Measurements from ENCODE around the gene SLC2A6. TPM values are rescaled to one million over a fixed set of nuclear protein-coding genes. Genes with fewer than 3 reads are reported as not detected.

Gene SLC2A6
- total RNA-seq, 2 experiments from 2014 or later, result 5.4 to 6.7 TPM

DNA sequence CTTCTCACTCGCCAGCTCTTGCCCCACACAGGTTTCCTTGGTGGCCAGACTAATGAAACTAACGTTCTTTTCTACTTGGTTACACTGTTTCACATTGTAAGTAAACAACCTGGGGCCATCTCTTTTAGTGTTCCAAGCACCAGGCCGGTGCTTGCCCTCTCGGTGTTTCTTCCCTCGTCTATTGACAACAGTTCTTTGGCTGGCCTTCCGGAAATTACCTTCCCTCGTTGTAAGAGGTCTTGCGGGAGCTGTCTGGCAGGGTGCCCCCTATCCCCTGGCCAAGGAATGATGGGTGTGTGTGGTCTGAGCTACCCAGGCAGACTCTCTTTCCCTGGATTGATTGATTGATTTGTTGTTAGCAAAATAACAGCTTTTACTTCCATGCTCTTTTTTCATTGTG, 46.8 kb upstream of the SLC2A6 start:
- no peak for DNase-seq
- CTCF ChIA-PET, result no interaction called here
- peaks cover 5% of the 10 kb centered on the region for H3K4me1 Mint-ChIP-seq (ENCODE audit: low read depth)
- POLR2A ChIA-PET, result no interaction called here
- H3K27ac Mint-ChIP-seq, result no peak overlapping the region
- no peak overlapping the region for H3K4me3 Mint-ChIP-seq
- no peaks in the 10 kb centered on the region for H3K27me3 Mint-ChIP-seq
- ATAC-seq, result no peak
- intact Hi-C loops (cut with micrococcal nuclease), result no loop called here
- no peaks in the 10 kb centered on the region for H3K9me3 Mint-ChIP-seq
- no peaks in the 10 kb centered on the region for H3K36me3 Mint-ChIP-seq (ENCODE audit: low read depth)
- TF ChIP-seq, protein P1, sequence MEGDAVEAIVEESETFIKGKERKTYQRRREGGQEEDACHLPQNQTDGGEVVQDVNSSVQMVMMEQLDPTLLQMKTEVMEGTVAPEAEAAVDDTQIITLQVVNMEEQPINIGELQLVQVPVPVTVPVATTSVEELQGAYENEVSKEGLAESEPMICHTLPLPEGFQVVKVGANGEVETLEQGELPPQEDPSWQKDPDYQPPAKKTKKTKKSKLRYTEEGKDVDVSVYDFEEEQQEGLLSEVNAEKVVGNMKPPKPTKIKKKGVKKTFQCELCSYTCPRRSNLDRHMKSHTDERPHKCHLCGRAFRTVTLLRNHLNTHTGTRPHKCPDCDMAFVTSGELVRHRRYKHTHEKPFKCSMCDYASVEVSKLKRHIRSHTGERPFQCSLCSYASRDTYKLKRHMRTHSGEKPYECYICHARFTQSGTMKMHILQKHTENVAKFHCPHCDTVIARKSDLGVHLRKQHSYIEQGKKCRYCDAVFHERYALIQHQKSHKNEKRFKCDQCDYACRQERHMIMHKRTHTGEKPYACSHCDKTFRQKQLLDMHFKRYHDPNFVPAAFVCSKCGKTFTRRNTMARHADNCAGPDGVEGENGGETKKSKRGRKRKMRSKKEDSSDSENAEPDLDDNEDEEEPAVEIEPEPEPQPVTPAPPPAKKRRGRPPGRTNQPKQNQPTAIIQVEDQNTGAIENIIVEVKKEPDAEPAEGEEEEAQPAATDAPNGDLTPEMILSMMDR (IDR thresholded peaks at IDR 0.05), result no peak

DNA sequence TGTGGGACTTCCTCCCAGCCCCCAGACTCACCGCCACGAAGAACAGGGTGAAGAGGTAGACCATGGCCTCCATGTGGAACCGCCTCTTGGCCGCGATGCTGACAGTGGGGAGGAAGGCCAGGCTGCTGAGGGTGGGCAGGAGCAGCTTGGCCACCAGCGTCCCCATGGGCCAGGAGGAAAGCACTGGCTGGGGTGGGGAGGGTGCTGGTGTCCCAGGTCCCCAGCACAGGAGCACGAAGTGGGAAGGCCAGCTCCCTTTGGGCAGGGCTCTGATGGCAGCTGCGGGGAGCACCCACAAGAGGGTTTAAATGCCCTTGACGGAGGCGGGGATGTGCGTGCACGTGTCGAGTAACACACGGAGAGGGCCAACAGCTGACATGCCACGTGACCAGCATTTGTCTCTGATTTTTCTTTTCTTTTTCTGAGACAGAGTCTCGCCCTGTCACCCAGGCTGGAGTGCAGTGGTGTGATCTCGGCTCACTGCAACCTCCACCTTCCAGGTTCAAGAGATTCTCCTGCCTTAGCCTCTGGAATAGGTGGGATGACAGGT, 45.9 kb upstream of the SLC2A6 start, which contains the start of gene MYMK:
TSS of gene MYMK (minus strand) at position 281 of the 550 bp plus-strand sequence. CDS start at position 166, 115 bp downstream.
- Mint-ChIP-seq H3K4me1 (ENCODE audit: low read depth) (peaks cover 5% of the 10 kb centered on the region), H3K27me3 (no peaks in the 10 kb centered on the region), H3K36me3 (ENCODE audit: low read depth) (no peaks in the 10 kb centered on the region), H3K9me3 (no peaks in the 10 kb centered on the region), H3K4me3 (no peak within 1 kb of the TSS), H3K27ac (no peak within 1 kb of the TSS)
- ChIA-PET CTCF (no interaction called here), POLR2A (no interaction called here)
- intact Hi-C loops (cut with micrococcal nuclease), result no loop called here
- TF ChIP-seq, protein P1 (IDR thresholded peaks at IDR 0.05), result no peak
- ATAC-seq (no peak), DNase-seq (no peak)

DNA sequence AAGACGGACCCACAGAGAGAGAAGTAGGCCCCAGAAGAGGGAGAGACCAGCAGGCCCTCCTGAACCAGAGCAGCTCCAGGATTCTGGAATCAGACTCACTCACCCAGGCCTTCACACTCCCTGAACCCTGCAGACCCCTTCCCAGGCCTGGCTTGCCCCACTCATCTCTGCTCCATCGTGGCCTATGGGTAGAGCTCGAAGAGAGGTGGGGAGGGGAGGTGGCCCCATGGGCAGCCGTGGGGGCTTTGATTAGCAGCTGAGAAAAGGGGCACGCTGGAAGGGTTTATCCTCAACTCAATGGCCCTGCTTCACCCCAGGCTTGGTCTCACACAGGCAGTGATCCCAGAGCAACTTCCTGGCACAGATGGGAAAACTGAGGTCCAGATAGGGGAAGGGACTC, 45.2 kb upstream of the SLC2A6 start:
- DNase-seq, result no peak
- POLR2A ChIA-PET, result interaction anchor here (0.7 kb wide), 1 partner anchor 279 kb away, joined by 3 read pairs; no protein-coding TSS in a partner anchor

DNA sequence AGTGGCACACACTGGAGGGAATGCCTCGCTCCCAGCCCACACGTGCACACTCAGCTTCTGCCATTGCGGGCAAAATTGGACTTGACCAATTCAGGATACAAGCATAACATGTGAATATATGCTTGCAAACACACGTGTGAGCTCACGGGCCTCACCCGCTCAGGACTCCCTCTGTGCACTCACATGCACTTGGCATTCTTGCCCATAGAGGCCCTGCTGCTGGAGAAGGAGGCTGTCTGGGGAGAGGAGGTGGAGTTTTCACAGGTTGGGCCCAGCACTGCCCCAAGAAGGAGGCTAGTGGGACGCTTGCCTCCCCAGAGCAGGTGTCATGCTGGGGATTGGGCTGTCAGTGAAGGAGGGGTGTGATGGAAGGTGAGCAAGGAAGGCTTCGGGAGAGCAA, 44.2 kb upstream of the SLC2A6 start:
- POLR2A ChIA-PET, result interaction anchor here (1.2 kb wide), 1 partner anchor 12 kb away, joined by 3 read pairs; the partner anchor contains the start of gene ADAMTSL2

More for the DNA sequence above, 45.2 kb upstream of the SLC2A6 start:
- H3K9me3 Mint-ChIP-seq, result no peaks in the 10 kb centered on the region
- H3K4me1 Mint-ChIP-seq (ENCODE audit: low read depth), result peaks cover 5% of the 10 kb centered on the region
- no peak overlapping the region for H3K27ac Mint-ChIP-seq
- TF ChIP-seq, protein P1 (IDR thresholded peaks at IDR 0.05), result no peak
- H3K36me3 Mint-ChIP-seq (ENCODE audit: low read depth), result no peaks in the 10 kb centered on the region
- no peak for ATAC-seq
- H3K27me3 Mint-ChIP-seq, result no peaks in the 10 kb centered on the region
- no peak overlapping the region for H3K4me3 Mint-ChIP-seq
- CTCF ChIA-PET, result no interaction called here
- intact Hi-C loops (cut with micrococcal nuclease), result no loop called here

More for the DNA sequence above, 44.2 kb upstream of the SLC2A6 start:
- no peak overlapping the region for H3K4me3 Mint-ChIP-seq
- intact Hi-C loops (cut with micrococcal nuclease), result no loop called here
- no peaks in the 10 kb centered on the region for H3K27me3 Mint-ChIP-seq
- CTCF ChIA-PET, result no interaction called here
- H3K9me3 Mint-ChIP-seq, result no peaks in the 10 kb centered on the region
- H3K36me3 Mint-ChIP-seq (ENCODE audit: low read depth), result no peaks in the 10 kb centered on the region
- peaks cover 5% of the 10 kb centered on the region for H3K4me1 Mint-ChIP-seq (ENCODE audit: low read depth)
- ATAC-seq (no peak), DNase-seq (no peak)
- no peak overlapping the region for H3K27ac Mint-ChIP-seq
- TF ChIP-seq, protein P1 (IDR thresholded peaks at IDR 0.05), result no peak

Measured in activated CD8-positive, alpha-beta T cell treated with anti-CD3 and anti-CD28 coated beads for 36 hours (primary cell).